LNCaP clone FGC (cell line): Measurements from ENCODE around the gene C3orf49.

Experiments used
- DNase-seq: peaks from one replicate; pipeline ENCODE4 v3.0.0-alpha.2; 2011; ENCODE audit warnings: low read depth
- H3K4me3 ChIP-seq: 2 replicates; pipeline ENCODE4 v1.5.1; 2011; ENCODE audit warnings: mild to moderate bottlenecking, low read depth, low read length, control low read depth
- CTCF ChIP-seq: IDR thresholded peaks from 2 replicates; pipeline ENCODE4 v1.5.1; 2012; ENCODE audit warnings: mild to moderate bottlenecking; ENCODE audit not compliant: control insufficient read depth, insufficient read depth; ENCODE audit errors: extremely low read depth

C3orf49 gene

GRCh38 chr3:63800097-63800496, 19.0 kb upstream of the C3orf49 start:
- H3K4me3 ChIP-seq, result no peak overlapping the region
- TF ChIP-seq CTCF, result no peak
- DNase-seq, result no peak

- TF ChIP-seq CTCF, result no peak
- DNase-seq, result no peak
- H3K4me3 ChIP-seq, result no peak overlapping the region
Measured at GRCh38 chr3:63803911-63804310, 15.2 kb upstream of the C3orf49 start.

GRCh38 chr3:63807961-63808565, 11.0 kb upstream of the C3orf49 start:
- TF ChIP-seq CTCF, result no peak
- DNase-seq, result no peak
- H3K4me3 ChIP-seq, result no peak overlapping the region

- no peak for TF ChIP-seq CTCF
- no peak for DNase-seq
- no peak overlapping the region for H3K4me3 ChIP-seq
Measured at GRCh38 chr3:63808633-63809032, 10.5 kb upstream of the C3orf49 start.

- no peak for DNase-seq
- no peak overlapping the region for H3K4me3 ChIP-seq
- no peak for TF ChIP-seq CTCF
Measured at GRCh38 chr3:63809607-63810006, 9.5 kb upstream of the C3orf49 start.

GRCh38 chr3:63814237-63814636, 4.9 kb upstream of the C3orf49 start:
- TF ChIP-seq CTCF, result no peak

GRCh38 chr3:63817225-63817624, 1.9 kb upstream of the C3orf49 start:
- H3K4me3 ChIP-seq, result no peak overlapping the region
- TF ChIP-seq CTCF, result no peak
- DNase-seq, result no peak

More at GRCh38 chr3:63814237-63814636, 4.9 kb upstream of the C3orf49 start:
- DNase-seq, result no peak
- H3K4me3 ChIP-seq, result no peak overlapping the region
